Esophagus muscularis mucosa (tissue), 4 donors: ENCODE results near the gene RRH. TPM values are rescaled to one million over a fixed set of nuclear protein-coding genes. Genes with fewer than 3 reads are reported as not detected.

Experiments
- DNase-seq: peaks from one replicate; pipeline ENCODE4 v3.0.0-alpha.2; 2017; ENCODE audit errors: extremely low spot score
- H3K27ac ChIP-seq, 4 donors: fragments of 200-600 bp; sonication (generic); replicated peaks in 1 of 4; 1 replicate in 3 of 4; 2 replicates in 1 of 4; pipeline ENCODE4 v1.5.1; 2016 to 2019; ENCODE audit warnings: mild to moderate bottlenecking in 1 of 4
- H3K27me3 ChIP-seq, 4 donors: fragments of 200-600 bp; sonication (generic); one replicate each; pipeline versions ENCODE4 v1.5.1 to v1.6.0; 2016 to 2019
- H3K36me3 ChIP-seq, 4 donors: fragments of 200-600 bp; sonication (generic); one replicate each; pipeline ENCODE4 v1.5.1; 2016 to 2019
- H3K4me1 ChIP-seq, 4 donors: fragments of 200-600 bp; sonication (generic); one replicate each; pipeline ENCODE4 v1.5.1; 2016 to 2019
- H3K4me3 ChIP-seq, 4 donors: fragments of 200-600 bp; sonication (generic); 1 replicate in 2 of 4; 2 replicates in 2 of 4; pipeline ENCODE4 v1.5.1; 2016 to 2019; ENCODE audit warnings: mild to moderate bottlenecking in 4 of 4, moderate library complexity in 1 of 4
- H3K9me3 ChIP-seq, 4 donors: fragments of 200-600 bp; sonication (generic); 1 replicate in 3 of 4; 2 replicates in 1 of 4; pipeline ENCODE4 v1.5.1; 2016 to 2019
- EP300 ChIP-seq: sonication (generic); formaldehyde crosslinking; IDR thresholded peaks from one replicate; pipeline ENCODE4 v1.6.1; 2017; ENCODE audit warnings: antibody characterized with exemption
- POLR2A ChIP-seq: fragments of 450-650 bp; IDR thresholded peaks from one replicate; pipeline ENCODE4 v1.6.1; 2017; ENCODE audit warnings: antibody characterized with exemption, moderate library complexity, mild to moderate bottlenecking, low read depth
- POLR2AphosphoS5 ChIP-seq, 2 donors: sonication (generic); formaldehyde crosslinking; IDR thresholded peaks; one replicate each; pipeline ENCODE4 v1.6.1; 2017; ENCODE audit warnings: antibody characterized with exemption in 2 of 2
- WGBS: methylation state at CpG from one replicate; pipeline ENCODE4 v1.1.5; 2018; 5-methylcytosine and 5-hydroxymethylcytosine counted together
- intact Hi-C: fragments of 100-400 bp; cut with DNase I; formaldehyde crosslinking; loops from one replicate; pipeline ENCODE4 v1.15.1; 2023
- total RNA-seq, 4 donors: library from RNA; depleted of rRNA; stranded (reverse); fragments of >200 nt; gene quantifications; one replicate each; pipeline versions ENCODE4 v1.1.0 to v1.2.1, GENCODE V29; 2016
- TF ChIP-seq, protein P1 (sequence below), 3 experiments: fragments of 200-600 bp in 2 of 3; fragments of 450-650 bp in 1 of 3; sonication (generic) in 2 of 3; IDR thresholded peaks; one replicate each; pipeline ENCODE4 v1.5.1; 2017 to 2019; ENCODE audit warnings: antibody characterized with exemption in 3 of 3, mild to moderate bottlenecking in 2 of 3, moderate library complexity in 1 of 3

The RRH gene
- total RNA-seq, 4 donors from 2014 or later, result not detected

- Histone ChIP-seq H3K4me1 (no peaks in the 10 kb centered on the region), H3K27ac (peak overlapping the region in 2 of 4 donors; percentile 15 to 30), H3K36me3 (no peaks in the 10 kb centered on the region), H3K4me3 (peak overlapping the region; percentile 9 to 40 (median 29)), H3K9me3 (peaks cover 0 to 4% (median 0%) of the 10 kb centered on the region in 4 donors), H3K27me3 (no peaks in the 10 kb centered on the region)
- 62% methylated on average over 4 of the region's 4 CpGs for WGBS
- TF ChIP-seq EP300 (no peak), POLR2AphosphoS5 (IDR thresholded peaks at IDR 0.05) (no peak), POLR2A (no peak)
- TF ChIP-seq, protein P1, sequence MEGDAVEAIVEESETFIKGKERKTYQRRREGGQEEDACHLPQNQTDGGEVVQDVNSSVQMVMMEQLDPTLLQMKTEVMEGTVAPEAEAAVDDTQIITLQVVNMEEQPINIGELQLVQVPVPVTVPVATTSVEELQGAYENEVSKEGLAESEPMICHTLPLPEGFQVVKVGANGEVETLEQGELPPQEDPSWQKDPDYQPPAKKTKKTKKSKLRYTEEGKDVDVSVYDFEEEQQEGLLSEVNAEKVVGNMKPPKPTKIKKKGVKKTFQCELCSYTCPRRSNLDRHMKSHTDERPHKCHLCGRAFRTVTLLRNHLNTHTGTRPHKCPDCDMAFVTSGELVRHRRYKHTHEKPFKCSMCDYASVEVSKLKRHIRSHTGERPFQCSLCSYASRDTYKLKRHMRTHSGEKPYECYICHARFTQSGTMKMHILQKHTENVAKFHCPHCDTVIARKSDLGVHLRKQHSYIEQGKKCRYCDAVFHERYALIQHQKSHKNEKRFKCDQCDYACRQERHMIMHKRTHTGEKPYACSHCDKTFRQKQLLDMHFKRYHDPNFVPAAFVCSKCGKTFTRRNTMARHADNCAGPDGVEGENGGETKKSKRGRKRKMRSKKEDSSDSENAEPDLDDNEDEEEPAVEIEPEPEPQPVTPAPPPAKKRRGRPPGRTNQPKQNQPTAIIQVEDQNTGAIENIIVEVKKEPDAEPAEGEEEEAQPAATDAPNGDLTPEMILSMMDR (IDR thresholded peaks at IDR 0.05), result no peak
- intact Hi-C loops, result no loop called here
- no peak for DNase-seq
These were observed 26.5 kb upstream of the RRH start for GRCh38 chr4:109801099-109801789.

- H3K4me1 ChIP-seq, result no peaks in the 10 kb centered on the region
- no peaks in the 10 kb centered on the region for H3K9me3 ChIP-seq
- intact Hi-C loops, result no loop called here
- TF ChIP-seq POLR2AphosphoS5 (IDR thresholded peaks at IDR 0.05), result no peak
- TF ChIP-seq EP300, result no peak
- TF ChIP-seq POLR2A, result no peak
- TF ChIP-seq, protein P1 (IDR thresholded peaks at IDR 0.05), result no peak
- H3K36me3 ChIP-seq, result no peaks in the 10 kb centered on the region
- H3K27me3 ChIP-seq, result no peaks in the 10 kb centered on the region
- H3K4me3 ChIP-seq, result peak within 1 kb of the TSS; percentile 9 to 40 (median 29)
- peak within 1 kb of the TSS in 2 of 4 donors; percentile 15 to 30 for H3K27ac ChIP-seq
- 58% methylated on average over 2 of the region's 2 CpGs for WGBS
- DNase-seq, result no peak
These were observed 25.9 kb upstream of the RRH start, which contains the start of gene CFI for GRCh38 chr4:109801895-109802319. Gene CFI (minus strand): TSS chr4:109801999. CDS start chr4:109801971, 28 bp downstream.

- no peak for TF ChIP-seq POLR2A
- TF ChIP-seq, protein P1 (IDR thresholded peaks at IDR 0.05), result peak in 1 of 3 experiments; percentile 26
- Histone ChIP-seq H3K4me1 (no peaks in the 10 kb centered on the region), H3K9me3 (no peaks in the 10 kb centered on the region), H3K36me3 (no peaks in the 10 kb centered on the region), H3K27me3 (no peaks in the 10 kb centered on the region), H3K27ac (no peak overlapping the region), H3K4me3 (no peak overlapping the region)
- DNase-seq, result no peak
- intact Hi-C loops, result no loop called here
- 35% methylated on average over 4 of the region's 4 CpGs for WGBS
These were observed 23.7 kb upstream of the RRH start for GRCh38 chr4:109803924-109804571.

GRCh38 chr4:109809655-109810054 is 18.1 kb upstream of the RRH start:
- Histone ChIP-seq H3K4me1 (peaks cover 0 to 5% (median 2%) of the 10 kb centered on the region in 4 donors), H3K9me3 (no peaks in the 10 kb centered on the region), H3K4me3 (no peak overlapping the region), H3K27ac (no peak overlapping the region), H3K27me3 (no peaks in the 10 kb centered on the region), H3K36me3 (no peaks in the 10 kb centered on the region)
- WGBS, result 100% methylated on average over 2 of the region's 2 CpGs
- DNase-seq, result no peak
- intact Hi-C loops, result loop anchor here (5.0 kb wide), 1 partner anchor 168 kb away; no protein-coding TSS in a partner anchor
- TF ChIP-seq EP300 (no peak), POLR2A (no peak), POLR2AphosphoS5 (IDR thresholded peaks at IDR 0.05) (no peak)
- TF ChIP-seq, protein P1 (IDR thresholded peaks at IDR 0.05), result no peak
